Measurements from ENCODE around the gene EGF. TPM values are rescaled to one million over a fixed set of nuclear protein-coding genes. Genes with fewer than 3 reads are reported as not detected.

The EGF gene
- total RNA-seq, 2 donors from 2014 or later: 7.4 to 13.4 TPM

DNA sequence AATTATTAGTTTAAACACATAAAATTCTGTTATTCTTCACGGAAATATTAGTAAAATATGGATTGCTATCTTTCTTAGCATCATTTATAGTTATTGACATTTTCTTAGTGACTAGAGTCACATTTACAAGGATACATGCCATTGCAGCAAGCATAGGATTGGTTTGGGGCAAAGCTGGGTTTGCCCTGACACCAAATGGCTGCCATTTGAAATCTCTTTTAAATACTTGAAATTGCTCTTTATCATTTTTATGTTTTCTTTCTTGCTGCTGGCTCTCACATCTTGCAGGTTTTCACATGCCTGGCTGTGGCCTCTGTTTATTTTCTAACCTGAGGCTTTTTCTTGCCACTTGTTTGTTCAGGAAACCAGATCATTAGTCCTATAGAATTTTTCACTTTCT lies 39.9 kb downstream of the EGF start:
- Histone ChIP-seq H3K4me1 (no peaks in the 10 kb centered on the region), H3K27ac (no peak overlapping the region), H3K27me3 (no peaks in the 10 kb centered on the region), H3K36me3 (no peaks in the 10 kb centered on the region), H3K9me3 (no peaks in the 10 kb centered on the region), H3K4me3 (no peak overlapping the region)
- TF ChIP-seq, protein P1, sequence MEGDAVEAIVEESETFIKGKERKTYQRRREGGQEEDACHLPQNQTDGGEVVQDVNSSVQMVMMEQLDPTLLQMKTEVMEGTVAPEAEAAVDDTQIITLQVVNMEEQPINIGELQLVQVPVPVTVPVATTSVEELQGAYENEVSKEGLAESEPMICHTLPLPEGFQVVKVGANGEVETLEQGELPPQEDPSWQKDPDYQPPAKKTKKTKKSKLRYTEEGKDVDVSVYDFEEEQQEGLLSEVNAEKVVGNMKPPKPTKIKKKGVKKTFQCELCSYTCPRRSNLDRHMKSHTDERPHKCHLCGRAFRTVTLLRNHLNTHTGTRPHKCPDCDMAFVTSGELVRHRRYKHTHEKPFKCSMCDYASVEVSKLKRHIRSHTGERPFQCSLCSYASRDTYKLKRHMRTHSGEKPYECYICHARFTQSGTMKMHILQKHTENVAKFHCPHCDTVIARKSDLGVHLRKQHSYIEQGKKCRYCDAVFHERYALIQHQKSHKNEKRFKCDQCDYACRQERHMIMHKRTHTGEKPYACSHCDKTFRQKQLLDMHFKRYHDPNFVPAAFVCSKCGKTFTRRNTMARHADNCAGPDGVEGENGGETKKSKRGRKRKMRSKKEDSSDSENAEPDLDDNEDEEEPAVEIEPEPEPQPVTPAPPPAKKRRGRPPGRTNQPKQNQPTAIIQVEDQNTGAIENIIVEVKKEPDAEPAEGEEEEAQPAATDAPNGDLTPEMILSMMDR (IDR thresholded peaks at IDR 0.05): no peak
- DNase-seq (ENCODE audit: low spot score): no peak

DNA sequence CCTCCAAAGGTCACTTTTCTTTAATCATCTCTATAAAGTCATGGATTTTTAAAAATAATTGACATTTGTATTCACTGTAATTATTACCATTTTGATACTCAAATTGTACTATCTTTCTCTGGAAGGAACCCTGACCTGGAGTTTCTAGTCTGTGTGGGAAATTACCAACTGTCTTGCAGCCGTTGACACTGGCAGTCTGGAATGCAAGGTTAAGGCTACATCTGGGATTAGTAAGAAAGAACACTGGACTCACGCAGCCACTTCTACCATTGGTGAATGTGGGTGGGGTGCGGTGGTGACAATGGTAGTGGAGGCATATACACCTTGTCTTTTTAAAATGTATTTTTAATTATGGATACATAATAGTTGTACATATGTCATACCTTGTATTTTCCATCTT lies 40.9 kb downstream of the EGF start:
- Histone ChIP-seq H3K27ac (no peak overlapping the region), H3K9me3 (no peaks in the 10 kb centered on the region), H3K27me3 (no peaks in the 10 kb centered on the region), H3K4me1 (no peaks in the 10 kb centered on the region), H3K36me3 (no peaks in the 10 kb centered on the region), H3K4me3 (no peak overlapping the region)
- DNase-seq (ENCODE audit: low spot score): no peak
- TF ChIP-seq, protein P1 (IDR thresholded peaks at IDR 0.05): no peak

DNA sequence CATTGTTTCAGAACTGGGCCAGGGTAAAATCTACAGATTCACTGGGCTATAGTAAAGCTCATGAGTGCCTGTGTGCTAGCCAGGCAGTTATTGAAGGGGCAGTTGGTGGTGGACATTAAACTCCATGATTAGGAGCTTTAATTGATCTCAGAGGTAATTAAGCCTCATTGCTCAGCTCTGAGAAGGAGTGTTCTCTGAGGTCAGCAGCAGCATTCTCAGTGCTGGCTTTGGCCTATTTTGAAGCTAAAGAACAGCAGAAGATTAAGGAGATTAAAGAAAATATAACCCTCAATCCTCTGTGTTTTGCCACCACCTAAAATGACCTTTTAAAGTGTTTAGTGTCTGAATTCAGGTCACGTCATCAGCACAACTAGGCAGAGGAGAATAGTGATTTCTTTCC lies 42.5 kb downstream of the EGF start:
- no peaks in the 10 kb centered on the region for H3K4me1 ChIP-seq
- no peaks in the 10 kb centered on the region for H3K9me3 ChIP-seq
- H3K36me3 ChIP-seq: no peaks in the 10 kb centered on the region
- H3K27me3 ChIP-seq: no peaks in the 10 kb centered on the region
- no peak for DNase-seq (ENCODE audit: low spot score)
- no peak overlapping the region for H3K27ac ChIP-seq
- H3K4me3 ChIP-seq: no peak overlapping the region
- TF ChIP-seq, protein P1 (IDR thresholded peaks at IDR 0.05): no peak

DNA sequence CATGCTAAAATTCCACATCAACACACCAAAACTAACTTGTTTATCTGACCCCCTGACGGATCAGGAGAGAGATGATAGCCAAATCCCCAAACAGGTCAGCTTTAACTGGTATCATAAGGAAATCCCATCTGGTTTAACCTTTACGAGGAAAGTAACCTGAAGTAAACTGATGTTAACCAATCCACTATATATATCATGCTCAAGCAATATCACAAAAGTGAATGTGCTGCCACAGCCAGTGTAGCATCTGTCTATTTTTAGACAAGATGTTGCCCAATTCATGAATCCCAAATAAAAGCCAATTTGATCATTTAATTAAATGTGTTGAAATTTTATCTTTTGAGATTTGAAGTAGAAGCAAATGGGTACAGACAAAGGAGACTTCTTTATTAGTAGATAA lies 44.5 kb downstream of the EGF start:
- H3K27ac ChIP-seq: no peak overlapping the region
- DNase-seq (ENCODE audit: low spot score): no peak
- no peaks in the 10 kb centered on the region for H3K4me1 ChIP-seq
- H3K36me3 ChIP-seq: no peaks in the 10 kb centered on the region
- H3K9me3 ChIP-seq: no peaks in the 10 kb centered on the region
- no peaks in the 10 kb centered on the region for H3K27me3 ChIP-seq
- TF ChIP-seq, protein P1 (IDR thresholded peaks at IDR 0.05): no peak
- H3K4me3 ChIP-seq: no peak overlapping the region

DNA sequence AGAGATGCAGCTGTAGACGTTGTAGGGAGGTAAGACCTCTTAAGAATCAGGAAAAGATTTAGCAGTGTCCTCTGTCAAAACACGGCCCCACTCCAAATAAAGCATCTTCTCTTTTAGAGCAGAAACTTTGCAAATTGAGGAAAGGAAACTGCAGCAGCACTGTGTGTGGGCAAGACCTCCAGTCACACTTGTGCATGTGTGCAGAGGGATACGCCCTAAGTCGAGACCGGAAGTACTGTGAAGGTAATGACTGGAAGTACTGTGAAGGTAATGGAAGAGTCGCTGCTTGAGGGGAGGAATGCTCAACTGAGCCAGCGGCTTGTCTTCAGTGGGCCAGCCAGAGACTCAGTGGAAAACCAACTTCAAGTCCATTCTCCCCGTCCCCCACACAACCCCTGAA lies 46.5 kb downstream of the EGF start:
- Histone ChIP-seq H3K27ac (no peak overlapping the region), H3K9me3 (no peaks in the 10 kb centered on the region), H3K36me3 (no peaks in the 10 kb centered on the region), H3K4me1 (no peaks in the 10 kb centered on the region), H3K27me3 (no peaks in the 10 kb centered on the region), H3K4me3 (no peak overlapping the region)
- TF ChIP-seq, protein P1 (IDR thresholded peaks at IDR 0.05): no peak
- DNase-seq (ENCODE audit: low spot score): no peak

DNA sequence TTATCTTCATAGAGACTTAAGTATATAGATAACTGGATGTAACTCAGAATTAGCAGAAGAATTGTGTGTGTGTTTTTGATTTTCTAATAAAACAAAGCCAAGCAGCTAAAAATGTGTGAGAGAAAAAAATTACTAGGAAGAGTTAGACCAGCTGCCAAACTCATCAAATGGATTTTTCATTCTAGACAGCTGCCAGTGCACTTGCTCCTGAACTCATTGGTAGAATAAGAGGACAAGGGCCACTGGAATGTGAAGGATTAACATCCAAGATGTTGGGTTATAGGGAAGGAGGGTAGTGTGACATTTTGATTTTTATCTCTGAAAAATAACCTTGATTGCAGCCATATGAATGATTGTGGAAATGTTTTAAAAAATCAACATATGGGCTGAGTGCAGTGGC lies 49.7 kb downstream of the EGF start:
- Histone ChIP-seq H3K4me1 (no peaks in the 10 kb centered on the region), H3K4me3 (no peak overlapping the region), H3K36me3 (no peaks in the 10 kb centered on the region), H3K9me3 (no peaks in the 10 kb centered on the region), H3K27me3 (no peaks in the 10 kb centered on the region), H3K27ac (no peak overlapping the region)
- TF ChIP-seq, protein P1 (IDR thresholded peaks at IDR 0.05): no peak
- no peak for DNase-seq (ENCODE audit: low spot score)

Data from right atrium auricular region (tissue), 2 donors.